HEK293T (cell line): ENCODE data around the gene TJP1.

ENCODE experiments used
- ARNT ChIP-seq: fragments of 450-650 bp; IDR thresholded peaks from 2 replicates; pipeline ENCODE4 v1.6.1; 2017; ENCODE audit warnings: mild to moderate bottlenecking
- BHLHE40 ChIP-seq: fragments of 450-650 bp; IDR thresholded peaks from 2 replicates; pipeline ENCODE4 v1.6.1; 2016; ENCODE audit warnings: mild to moderate bottlenecking, moderate library complexity, borderline replicate concordance
- CTBP1 ChIP-seq: fragments of 450-650 bp; IDR thresholded peaks from 2 replicates; pipeline ENCODE4 v1.6.1; 2016; ENCODE audit warnings: borderline replicate concordance
- ELF4 ChIP-seq: fragments of 450-650 bp; IDR thresholded peaks from 2 replicates; pipeline ENCODE4 v1.6.1; 2017; ENCODE audit warnings: antibody characterized with exemption
- FOXA1 ChIP-seq: fragments of 450-650 bp; IDR thresholded peaks from 2 replicates; pipeline ENCODE4 v1.6.1; 2016; ENCODE audit warnings: mild to moderate bottlenecking
- FOXK2 ChIP-seq: fragments of 450-650 bp; IDR thresholded peaks from 2 replicates; pipeline ENCODE4 v1.6.1; 2016; ENCODE audit warnings: mild to moderate bottlenecking
- FOXM1 ChIP-seq: fragments of 450-650 bp; IDR thresholded peaks from 2 replicates; pipeline ENCODE4 v1.6.1; 2017; ENCODE audit warnings: mild to moderate bottlenecking, borderline replicate concordance
- HDGF ChIP-seq: fragments of 450-650 bp; IDR thresholded peaks from 2 replicates; pipeline ENCODE4 v1.6.1; 2017; ENCODE audit warnings: antibody characterized with exemption, borderline replicate concordance
- L3MBTL2 ChIP-seq: fragments of 450-650 bp; conservative IDR thresholded peaks from 2 replicates; pipeline ENCODE4 v1.6.1; 2016; ENCODE audit warnings: mild to moderate bottlenecking
- SP1 ChIP-seq: fragments of 450-650 bp; IDR thresholded peaks from 2 replicates; pipeline ENCODE4 v1.6.1; 2017
- SUZ12 ChIP-seq: fragments of 450-650 bp; IDR thresholded peaks from 2 replicates; pipeline ENCODE4 v1.6.1; 2016; ENCODE audit warnings: mild to moderate bottlenecking
- TARDBP ChIP-seq: fragments of 450-650 bp; IDR thresholded peaks from 2 replicates; pipeline ENCODE4 v1.6.1; 2016
- TF ChIP-seq, protein P1 (sequence below): fragments of 450-650 bp; IDR thresholded peaks from 2 replicates; pipeline ENCODE4 v1.6.1; 2016

DNA sequence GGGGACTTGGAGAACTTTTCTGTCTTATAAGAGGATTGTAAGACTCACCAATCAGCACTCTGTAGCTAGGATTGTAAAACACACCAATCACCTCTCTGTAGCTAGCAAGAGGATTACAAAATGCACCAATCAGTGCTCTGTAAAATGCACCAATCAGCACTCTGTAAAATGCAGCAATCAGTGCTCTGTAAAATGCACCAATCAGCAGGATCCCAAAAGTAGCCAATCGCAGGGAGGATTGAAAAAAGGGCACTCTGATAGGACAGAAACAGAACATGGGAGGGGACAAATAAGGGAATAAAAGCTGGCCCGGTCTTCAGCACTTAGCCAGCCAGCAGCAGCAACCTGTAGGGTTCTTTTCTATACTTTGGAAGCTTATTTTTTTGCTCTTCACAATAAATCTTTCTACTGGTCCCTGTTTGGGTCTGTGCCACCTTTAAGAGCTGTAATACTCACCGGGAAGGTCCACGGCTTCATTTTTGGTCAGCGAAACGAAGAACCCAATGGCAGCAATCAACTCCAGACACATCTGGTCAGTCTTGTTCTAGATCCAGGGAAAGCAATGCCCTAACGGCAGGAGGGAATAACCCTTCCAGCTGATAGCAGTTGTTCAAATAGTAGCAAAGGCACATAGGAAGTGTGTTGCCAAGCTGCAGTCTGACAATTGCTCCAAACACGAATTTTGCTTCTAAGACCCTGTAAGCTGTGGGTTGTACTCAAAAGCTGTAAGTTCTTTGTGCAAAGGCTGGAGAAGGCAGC is 135.6 kb downstream of the TJP1 start:
- TF ChIP-seq, protein P1, sequence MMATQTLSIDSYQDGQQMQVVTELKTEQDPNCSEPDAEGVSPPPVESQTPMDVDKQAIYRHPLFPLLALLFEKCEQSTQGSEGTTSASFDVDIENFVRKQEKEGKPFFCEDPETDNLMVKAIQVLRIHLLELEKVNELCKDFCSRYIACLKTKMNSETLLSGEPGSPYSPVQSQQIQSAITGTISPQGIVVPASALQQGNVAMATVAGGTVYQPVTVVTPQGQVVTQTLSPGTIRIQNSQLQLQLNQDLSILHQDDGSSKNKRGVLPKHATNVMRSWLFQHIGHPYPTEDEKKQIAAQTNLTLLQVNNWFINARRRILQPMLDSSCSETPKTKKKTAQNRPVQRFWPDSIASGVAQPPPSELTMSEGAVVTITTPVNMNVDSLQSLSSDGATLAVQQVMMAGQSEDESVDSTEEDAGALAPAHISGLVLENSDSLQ = no peak
- no peak for TF ChIP-seq TARDBP
- no peak for TF ChIP-seq FOXK2
- TF ChIP-seq BHLHE40 = no peak
- TF ChIP-seq SP1 = no peak
- no peak for TF ChIP-seq L3MBTL2
- TF ChIP-seq ELF4 = no peak
- TF ChIP-seq FOXM1 = no peak
- TF ChIP-seq FOXA1 = no peak
- TF ChIP-seq HDGF = no peak
- TF ChIP-seq ARNT = no peak
- TF ChIP-seq CTBP1 = no peak
- no peak for TF ChIP-seq SUZ12
